Transverse colon (tissue), 3 donors: ENCODE measurements around the gene CDC14B.

ENCODE experiments used
- CTCF ChIP-seq, 5 experiments: fragments of 200-600 bp in 3 of 5; fragments of 450-650 bp in 2 of 5; sonication (generic) in 3 of 5; IDR thresholded peaks; 1 replicate in 2 of 5; 2 replicates in 3 of 5; pipeline ENCODE4 v1.5.1; 2016 to 2017; ENCODE audit warnings: antibody characterized with exemption in 5 of 5, inconsistent platforms in 3 of 5, mild to moderate bottlenecking in 2 of 5, moderate library complexity in 1 of 5
- POLR2A ChIP-seq: fragments of 450-650 bp; IDR thresholded peaks from one replicate; pipeline ENCODE4 v1.6.1; 2016; ENCODE audit warnings: antibody characterized with exemption, mild to moderate bottlenecking, moderate library complexity

- TF ChIP-seq CTCF (IDR thresholded peaks at IDR 0.05) (no peak), POLR2A (no peak)
Observed at GRCh38 chr9:96460882-96461281, 158.8 kb downstream of the CDC14B start.
